ENCODE measurements around the gene USH1C.

GRCh38 chr11:17538731-17539130, 5.5 kb downstream of the USH1C start:
- TF ChIP-seq CTCF (IDR thresholded peaks at IDR 0.05) = no peak
- no peak for TF ChIP-seq POLR2A (IDR thresholded peaks at IDR 0.05)
- TF ChIP-seq EP300 (IDR thresholded peaks at IDR 0.05) = no peak

Measured in tibial nerve (tissue), 4 donors.